Activated CD8-positive, alpha-beta T cell treated with anti-CD3 and anti-CD28 coated beads for 36 hours (primary cell): ENCODE results near the gene LAG3. TPM values are rescaled to one million over a fixed set of nuclear protein-coding genes. Genes with fewer than 3 reads are reported as not detected.

Experiments
- ATAC-seq: fragments of 200-7000 bp; cut with Tn5 transposase; one replicate; pipeline ENCODE4 v1.10.0; 2021; ENCODE audit warnings: mild to moderate bottlenecking, moderate library complexity
- CTCF ChIA-PET: fragments of 350-600 bp; sonication (Branson Sonifier 250); formaldehyde crosslinking; loops from one replicate; lab custom pipeline; 2021; ENCODE audit warnings: antibody characterized with exemption; lab: Charles Lee
- POLR2A ChIA-PET: fragments of 350-600 bp; sonication (Branson Sonifier 250); formaldehyde crosslinking; loops from one replicate; lab custom pipeline; 2021; ENCODE audit warnings: antibody characterized with exemption; lab: Charles Lee
- DNase-seq: peaks from one replicate; pipeline ENCODE4 v3.0.0-alpha.2; 2020
- H3K27ac Mint-ChIP-seq: one replicate; pipeline ENCODE4 v1.8.0; 2021; ENCODE audit warnings: mild to moderate bottlenecking, mixed read lengths
- H3K27me3 Mint-ChIP-seq: one replicate; pipeline ENCODE4 v1.8.0; 2021; ENCODE audit warnings: mixed read lengths
- H3K36me3 Mint-ChIP-seq: one replicate; pipeline ENCODE4 v1.8.0; 2021; ENCODE audit warnings: low read depth, mixed read lengths
- H3K4me1 Mint-ChIP-seq: one replicate; pipeline ENCODE4 v1.8.0; 2021; ENCODE audit warnings: low read depth, mixed read lengths
- H3K4me3 Mint-ChIP-seq: one replicate; pipeline ENCODE4 v1.8.0; 2021; ENCODE audit warnings: mild to moderate bottlenecking, moderate library complexity, mixed read lengths
- H3K9me3 Mint-ChIP-seq: one replicate; pipeline ENCODE4 v1.8.0; 2021; ENCODE audit warnings: mixed read lengths
- CTCF ChIP-seq: fragments of 200-600 bp; IDR thresholded peaks from one replicate; pipeline ENCODE4 v1.8.0; 2022; ENCODE audit warnings: antibody characterized with exemption, mild to moderate bottlenecking
- intact Hi-C: fragments of 100-400 bp; cut with micrococcal nuclease; formaldehyde crosslinking; loops from one replicate; pipeline ENCODE4 v1.10.0; 2022
- total RNA-seq, 2 experiments: library from RNA; stranded (reverse); gene quantifications; one replicate each; pipeline ENCODE4 v1.2.3, GENCODE V29; 2021

The LAG3 gene
- total RNA-seq, 2 experiments from 2014 or later = 264 to 268 TPM

- DNase-seq (peak; percentile 55), ATAC-seq (peak; percentile 25)
- Mint-ChIP-seq H3K27ac (peak overlapping the region; percentile 89), H3K4me3 (peak overlapping the region; percentile 70), H3K27me3 (no peaks in the 10 kb centered on the region), H3K4me1 (peaks cover 84% of the 10 kb centered on the region), H3K9me3 (no peaks in the 10 kb centered on the region), H3K36me3 (peaks cover 40% of the 10 kb centered on the region)
- TF ChIP-seq CTCF = no peak
- CTCF ChIA-PET = interaction anchor here (0.8 to 10.0 kb wide), 11 partner anchors 8 to 95 kb away, joined by 3 to 117 read pairs (median 4); partner anchors contain the start of genes COPS7A, LAG3, MLF2 and PTMS
- POLR2A ChIA-PET = interaction anchor here (1.1 to 3.1 kb wide), 9 partner anchors 9 to 87 kb away, joined by 3 to 21 read pairs (median 4); partner anchors contain the start of genes COPS7A, MLF2, PTMS and TPI1
- intact Hi-C loops = loop anchor here (5.0 kb wide), 1 partner anchor 47 kb away; the partner anchor contains the start of gene P3H3
These were observed 7.5 kb downstream of the LAG3 start for GRCh38 chr12:6779708-6780432.

- TF ChIP-seq CTCF = no peak
- intact Hi-C loops = loop anchor here (5.0 kb wide), 1 partner anchor 47 kb away; the partner anchor contains the start of gene P3H3
- Mint-ChIP-seq H3K27ac (peak overlapping the region; percentile 89), H3K36me3 (peaks cover 33% of the 10 kb centered on the region), H3K4me1 (peaks cover 79% of the 10 kb centered on the region), H3K27me3 (no peaks in the 10 kb centered on the region), H3K9me3 (no peaks in the 10 kb centered on the region), H3K4me3 (peak overlapping the region; percentile 70)
- ChIA-PET POLR2A (interaction anchor here (0.6 to 3.1 kb wide), 11 partner anchors 9 to 92 kb away, joined by 3 to 16 read pairs (median 3); partner anchors contain the start of genes CD4, COPS7A, MLF2 and PTMS), CTCF (interaction anchor here (0.8 to 10.0 kb wide), 11 partner anchors 9 to 89 kb away, joined by 3 to 117 read pairs (median 5); partner anchors contain the start of genes CDCA3, COPS7A, LAG3 and MLF2)
- DNase-seq (peak; percentile 79), ATAC-seq (peak; percentile 73)
These were observed 8.3 kb downstream of the LAG3 start for GRCh38 chr12:6780573-6780972.

DNA sequence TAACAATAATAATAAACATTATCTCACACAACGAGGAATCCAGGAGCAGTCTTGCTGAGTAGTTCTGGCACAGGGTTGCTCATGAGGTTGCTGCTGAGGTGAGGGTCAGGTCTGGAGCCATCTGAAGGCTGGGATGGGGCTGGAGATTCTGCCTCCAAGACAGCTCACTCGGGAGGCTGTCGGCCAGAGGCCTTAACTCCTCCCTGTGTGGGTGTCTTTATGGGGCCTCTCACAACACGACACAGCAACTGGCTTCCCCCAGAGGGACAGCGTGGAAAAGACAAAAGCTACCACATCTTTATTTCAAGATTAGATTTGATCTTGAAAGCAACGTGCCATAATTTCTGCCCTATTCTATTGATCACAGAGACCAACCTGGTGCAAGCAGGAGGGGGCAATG lies 9.8 kb downstream of the LAG3 start:
- no peak for ATAC-seq
- intact Hi-C loops = loop anchor here (5.0 kb wide), 1 partner anchor 45 kb away; the partner anchor contains the start of gene P3H3
- H3K4me1 Mint-ChIP-seq = peaks cover 77% of the 10 kb centered on the region
- ChIA-PET POLR2A (interaction anchor here (1.8 to 1.9 kb wide), 2 partner anchors 29 to 70 kb away, joined by 5 read pairs; partner anchors contain the start of genes MLF2 and USP5), CTCF (interaction anchor here (1.2 to 10.0 kb wide), 5 partner anchors 10 to 69 kb away, joined by 4 to 117 read pairs (median 14); partner anchors contain the start of genes CDCA3, COPS7A, MLF2 and PTMS)
- DNase-seq = no peak
- no peak for TF ChIP-seq CTCF
- no peaks in the 10 kb centered on the region for H3K9me3 Mint-ChIP-seq
- H3K27me3 Mint-ChIP-seq = no peaks in the 10 kb centered on the region
- peak overlapping the region; percentile 62 for H3K4me3 Mint-ChIP-seq
- peak overlapping the region; percentile 12 for H3K27ac Mint-ChIP-seq
- H3K36me3 Mint-ChIP-seq = peaks cover 20% of the 10 kb centered on the region

GRCh38 chr12:6782850-6783566 lies 10.7 kb downstream of the LAG3 start:
- DNase-seq = no peak
- CTCF ChIA-PET = interaction anchor here (0.6 to 10.0 kb wide), 8 partner anchors 8 to 68 kb away, joined by 3 to 117 read pairs (median 4); partner anchors contain the start of genes CDCA3, COPS7A, MLF2 and PTMS
- intact Hi-C loops = loop anchor here (5.0 kb wide), 1 partner anchor 44 kb away; the partner anchor contains the start of gene P3H3
- no peak for ATAC-seq
- Mint-ChIP-seq H3K36me3 (peaks cover 11% of the 10 kb centered on the region), H3K4me3 (peak overlapping the region; percentile 35), H3K4me1 (peaks cover 69% of the 10 kb centered on the region), H3K27me3 (no peaks in the 10 kb centered on the region), H3K9me3 (no peaks in the 10 kb centered on the region), H3K27ac (peak overlapping the region; percentile 55)
- no peak for TF ChIP-seq CTCF
- POLR2A ChIA-PET = interaction anchor here (1.9 kb wide), 1 partner anchor 69 kb away, joined by 5 read pairs; the partner anchor contains the start of gene USP5
